Body of pancreas (tissue), 4 donors: ENCODE data around the gene FAM98C. TPM values are rescaled to one million over a fixed set of nuclear protein-coding genes. Genes with fewer than 3 reads are reported as not detected.
"Not testable (repeated sequence)": the region's sequence is repeated elsewhere in the genome, so short reads cannot be mapped to it uniquely, and the experiment has no call there.

Experiments used
- ATAC-seq: fragments of 150-250 bp; one replicate; pipeline ENCODE4 v1.9.1; 2016
- DNase-seq, 4 donors: peaks; one replicate each; pipeline ENCODE4 v3.0.0-alpha.2; 2019
- H3K27ac ChIP-seq, 4 donors: fragments of 200-600 bp; sonication (generic); 1 replicate in 3 of 4; 2 replicates in 1 of 4; pipeline versions ENCODE4 v1.5.1 to v1.6.1; 2016 to 2019; ENCODE audit warnings: mild to moderate bottlenecking in 1 of 4, mixed read lengths in 1 of 4, moderate library complexity in 1 of 4
- H3K27me3 ChIP-seq, 2 donors: fragments of 200-600 bp; sonication (generic); one replicate each; pipeline ENCODE4 v1.6.0; 2016; ENCODE audit warnings: mild to moderate bottlenecking in 1 of 2
- H3K36me3 ChIP-seq, 2 donors: fragments of 200-600 bp; sonication (generic); replicated peaks in 1 of 2; 2 replicates each; pipeline ENCODE4 v1.5.1; 2016; ENCODE audit warnings: low read depth in 2 of 2; ENCODE audit not compliant: insufficient read depth in 1 of 2
- H3K4me1 ChIP-seq: fragments of 200-600 bp; sonication (generic); one replicate; pipeline ENCODE4 v1.6.0; 2016
- H3K4me3 ChIP-seq, 2 donors: fragments of 200-600 bp; sonication (generic); 1 replicate in 1 of 2; 2 replicates in 1 of 2; pipeline ENCODE4 v1.5.1; 2016 to 2019
- H3K9me3 ChIP-seq, 3 donors: fragments of 200-600 bp; sonication (generic); 1 replicate in 2 of 3; 2 replicates in 1 of 3; pipeline ENCODE4 v1.5.1; 2016
- POLR2A ChIP-seq, 3 donors: fragments of 450-650 bp; IDR thresholded peaks; one replicate each; pipeline ENCODE4 v1.6.1; 2016; ENCODE audit warnings: antibody characterized with exemption in 3 of 3, mild to moderate bottlenecking in 2 of 3
- WGBS, 2 donors: methylation state at CpG; one replicate each; pipeline ENCODE4 v1.1.5; 2017; 5-methylcytosine and 5-hydroxymethylcytosine counted together
- intact Hi-C: fragments of 100-400 bp; cut with DNase I; formaldehyde crosslinking; loops from one replicate; pipeline ENCODE4 v1.15.1; 2023
- total RNA-seq, 2 donors: library from RNA; depleted of rRNA; stranded (reverse); fragments of >200 nt; gene quantifications; one replicate each; pipeline ENCODE4 v1.1.0, GENCODE V29; 2016
- TF ChIP-seq, protein P1 (sequence below), 7 experiments: fragments of 450-650 bp in 4 of 7; fragments of 200-600 bp in 3 of 7; sonication (generic) in 3 of 7; IDR thresholded peaks; one replicate each; pipeline ENCODE4 v1.5.1; 2016 to 2019; ENCODE audit warnings: antibody characterized with exemption in 7 of 7

The FAM98C gene
- total RNA-seq, 2 donors from 2014 or later, result 24.9 to 51.4 TPM

DNA sequence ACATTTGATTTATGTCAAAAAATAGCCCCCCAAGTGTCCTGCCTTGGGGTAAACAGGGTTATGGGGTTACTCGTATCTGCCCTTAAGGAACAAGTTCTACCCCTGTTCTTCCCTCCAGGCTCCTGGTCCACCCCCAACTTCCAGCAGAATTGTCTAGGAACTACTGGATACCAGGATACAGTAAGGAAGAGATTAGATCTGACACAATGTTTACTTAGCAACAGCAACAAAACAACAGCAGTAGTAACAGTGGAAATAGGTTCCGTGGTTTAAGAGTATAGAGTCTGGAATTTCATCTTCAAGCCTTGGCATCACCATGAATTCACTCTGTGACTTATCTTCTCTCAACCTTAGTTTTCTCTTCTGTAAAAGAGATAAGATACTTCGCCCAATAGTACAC, 1.7 kb upstream of the FAM98C start:
- Histone ChIP-seq H3K27me3 (peaks cover 0 to 5% of the 10 kb centered on the region in 2 donors), H3K36me3 (no peaks in the 10 kb centered on the region), H3K4me1 (peaks cover 10% of the 10 kb centered on the region), H3K4me3 (no peak overlapping the region), H3K27ac (no peak overlapping the region), H3K9me3 (no peaks in the 10 kb centered on the region)
- no peak for DNase-seq
- WGBS, 2 donors, result 45 to 49% methylated on average over 3 of the region's 3 CpGs
- intact Hi-C loops, result loop anchor here (10.0 kb wide), 1 partner anchor 524 kb away; no protein-coding TSS in a partner anchor
- no peak for TF ChIP-seq POLR2A (IDR thresholded peaks at IDR 0.05)
- TF ChIP-seq, protein P1, sequence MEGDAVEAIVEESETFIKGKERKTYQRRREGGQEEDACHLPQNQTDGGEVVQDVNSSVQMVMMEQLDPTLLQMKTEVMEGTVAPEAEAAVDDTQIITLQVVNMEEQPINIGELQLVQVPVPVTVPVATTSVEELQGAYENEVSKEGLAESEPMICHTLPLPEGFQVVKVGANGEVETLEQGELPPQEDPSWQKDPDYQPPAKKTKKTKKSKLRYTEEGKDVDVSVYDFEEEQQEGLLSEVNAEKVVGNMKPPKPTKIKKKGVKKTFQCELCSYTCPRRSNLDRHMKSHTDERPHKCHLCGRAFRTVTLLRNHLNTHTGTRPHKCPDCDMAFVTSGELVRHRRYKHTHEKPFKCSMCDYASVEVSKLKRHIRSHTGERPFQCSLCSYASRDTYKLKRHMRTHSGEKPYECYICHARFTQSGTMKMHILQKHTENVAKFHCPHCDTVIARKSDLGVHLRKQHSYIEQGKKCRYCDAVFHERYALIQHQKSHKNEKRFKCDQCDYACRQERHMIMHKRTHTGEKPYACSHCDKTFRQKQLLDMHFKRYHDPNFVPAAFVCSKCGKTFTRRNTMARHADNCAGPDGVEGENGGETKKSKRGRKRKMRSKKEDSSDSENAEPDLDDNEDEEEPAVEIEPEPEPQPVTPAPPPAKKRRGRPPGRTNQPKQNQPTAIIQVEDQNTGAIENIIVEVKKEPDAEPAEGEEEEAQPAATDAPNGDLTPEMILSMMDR (IDR thresholded peaks at IDR 0.05), result no peak
- ATAC-seq, result no peak

DNA sequence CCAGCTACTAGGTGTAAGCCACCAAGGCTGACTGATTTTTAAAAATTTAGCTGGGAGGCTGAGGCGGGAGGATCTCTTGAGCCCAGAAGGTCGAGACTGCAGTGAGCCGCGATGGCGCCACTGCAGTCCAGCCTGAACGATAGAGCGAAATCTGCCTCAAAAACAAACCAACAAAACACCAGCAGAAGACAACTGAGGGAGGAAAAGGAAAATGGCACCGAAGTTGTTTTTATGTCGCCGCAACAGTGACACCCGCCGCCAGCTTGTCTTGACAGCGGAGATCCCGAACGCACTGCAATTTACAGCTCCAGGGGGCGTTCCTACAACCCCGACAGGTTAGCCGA, 298 bp upstream of the FAM98C start:
- H3K4me3 ChIP-seq, result no peak overlapping the region
- 2 to 10% methylated on average over 15 to 18 of the region's 18 CpGs for WGBS, 2 donors
- ATAC-seq, result no peak
- TF ChIP-seq, protein P1 (IDR thresholded peaks at IDR 0.05), result no peak
- TF ChIP-seq POLR2A (IDR thresholded peaks at IDR 0.05), result peak in 1 of 3 donors; percentile 36
- peak overlapping the region in 3 of 4 donors; percentile 16 to 88 (median 53) for H3K27ac ChIP-seq
- no peak for DNase-seq
- H3K27me3 ChIP-seq, result peaks cover 0 to 5% of the 10 kb centered on the region in 2 donors
- H3K9me3 ChIP-seq, result no peaks in the 10 kb centered on the region
- peaks cover 10% of the 10 kb centered on the region for H3K4me1 ChIP-seq
- intact Hi-C loops, result loop anchor here (10.0 kb wide), 1 partner anchor 522 kb away; no protein-coding TSS in a partner anchor
- H3K36me3 ChIP-seq, result no peaks in the 10 kb centered on the region

DNA sequence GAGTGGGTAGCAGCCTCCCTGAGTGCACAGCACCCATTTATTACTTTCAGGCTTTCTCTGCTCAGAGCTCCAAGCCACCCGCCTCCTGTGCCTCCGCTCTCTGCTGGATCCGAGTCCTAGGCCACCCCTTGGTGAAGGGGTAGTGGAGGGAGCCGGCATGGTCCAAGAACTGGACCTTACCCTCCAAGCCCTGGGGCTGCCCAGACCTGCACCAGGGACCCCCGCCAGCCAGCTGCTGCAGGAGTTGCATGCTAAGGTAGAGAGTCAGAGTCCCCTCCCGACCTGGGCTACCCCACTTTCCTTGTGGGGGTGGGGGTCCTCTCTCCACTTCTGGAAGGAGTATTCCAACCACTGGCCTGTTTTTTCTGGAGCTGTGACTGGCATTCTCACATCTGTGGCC, 2.0 kb downstream of the FAM98C start:
- no peak for DNase-seq
- no peaks in the 10 kb centered on the region for H3K27me3 ChIP-seq

DNA sequence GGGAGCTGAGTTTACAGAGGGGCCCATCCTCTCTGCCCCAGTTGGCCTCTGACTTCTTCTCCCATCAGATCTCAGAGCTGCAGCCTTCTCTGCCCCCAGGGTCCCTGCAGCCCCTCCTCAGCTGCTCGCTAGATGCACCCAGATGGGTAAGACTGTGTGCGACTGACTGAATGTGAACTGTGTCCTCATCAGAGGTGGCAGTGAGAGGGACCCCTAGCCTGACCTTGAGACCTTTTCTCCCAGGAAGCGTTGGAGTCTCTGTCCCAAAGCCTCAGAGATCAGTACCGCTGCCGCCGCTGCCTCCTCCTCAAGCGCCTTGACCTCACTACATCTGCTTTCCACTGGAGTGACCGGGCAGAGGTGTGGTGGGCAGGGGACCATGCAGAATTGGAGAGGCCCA, 2.4 kb downstream of the FAM98C start:
- Histone ChIP-seq H3K4me3 (no peak overlapping the region), H3K27ac (no peak overlapping the region), H3K27me3 (no peaks in the 10 kb centered on the region), H3K36me3 (no peaks in the 10 kb centered on the region), H3K9me3 (no peaks in the 10 kb centered on the region), H3K4me1 (peaks cover 10% of the 10 kb centered on the region)
- intact Hi-C loops, result loop anchor here (10.0 kb wide), 1 partner anchor 520 kb away; no protein-coding TSS in a partner anchor
- no peak for ATAC-seq
- DNase-seq, result no peak
- no peak for TF ChIP-seq POLR2A (IDR thresholded peaks at IDR 0.05)
- TF ChIP-seq, protein P1 (IDR thresholded peaks at IDR 0.05), result no peak
- 90 to 94% methylated on average over 7 to 8 of the region's 8 CpGs for WGBS, 2 donors

More for the DNA sequence above, 2.0 kb downstream of the FAM98C start:
- Histone ChIP-seq H3K4me3 (no peak overlapping the region), H3K4me1 (peaks cover 10% of the 10 kb centered on the region), H3K9me3 (no peaks in the 10 kb centered on the region), H3K36me3 (no peaks in the 10 kb centered on the region), H3K27ac (no peak overlapping the region)
- no peak for ATAC-seq
- WGBS, 2 donors, result 95 to 97% methylated on average over 4 to 6 of the region's 6 CpGs
- intact Hi-C loops, result loop anchor here (10.0 kb wide), 1 partner anchor 520 kb away; no protein-coding TSS in a partner anchor
- no peak for TF ChIP-seq POLR2A (IDR thresholded peaks at IDR 0.05)
- TF ChIP-seq, protein P1 (IDR thresholded peaks at IDR 0.05), result no peak

DNA sequence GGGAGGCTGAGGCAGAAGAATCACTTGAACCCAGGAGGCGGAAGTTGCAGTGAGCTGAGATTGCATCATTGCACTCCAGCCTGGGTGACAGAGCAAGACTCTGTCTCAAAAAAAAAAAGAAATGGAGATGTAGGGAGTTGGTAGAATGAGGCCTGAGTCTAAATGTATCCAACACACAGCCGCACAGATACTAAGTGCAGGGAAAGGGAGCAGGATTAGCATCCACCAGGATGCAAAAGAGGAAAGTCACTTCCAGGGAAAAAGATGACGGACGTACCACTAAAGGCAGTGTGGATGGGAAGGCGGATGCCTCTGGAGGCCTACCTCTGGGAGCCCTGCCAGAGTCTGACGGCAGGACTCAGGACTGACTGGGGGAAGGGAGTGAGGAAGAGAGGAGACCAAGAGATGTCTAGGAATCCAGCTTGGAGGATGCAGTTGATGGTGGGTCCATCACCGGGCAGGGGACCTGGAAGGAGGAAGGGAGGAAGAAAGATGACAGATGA, 6.8 kb downstream of the FAM98C start:
- TF ChIP-seq POLR2A (IDR thresholded peaks at IDR 0.05), result no peak
- TF ChIP-seq, protein P1 (IDR thresholded peaks at IDR 0.05), result no peak
- Histone ChIP-seq H3K4me1 (peaks cover 1% of the 10 kb centered on the region), H3K27ac (no peak overlapping the region), H3K4me3 (no peak overlapping the region), H3K36me3 (no peaks in the 10 kb centered on the region), H3K27me3 (no peaks in the 10 kb centered on the region), H3K9me3 (no peaks in the 10 kb centered on the region)
- intact Hi-C loops, result loop anchor here (10.0 kb wide), 1 partner anchor 515 kb away; no protein-coding TSS in a partner anchor
- DNase-seq, result no peak
- ATAC-seq, result no peak
- whole genome bisulfite sequencing, 2 donors, result 43 to 50% methylated on average over 7 of the region's 7 CpGs

DNA sequence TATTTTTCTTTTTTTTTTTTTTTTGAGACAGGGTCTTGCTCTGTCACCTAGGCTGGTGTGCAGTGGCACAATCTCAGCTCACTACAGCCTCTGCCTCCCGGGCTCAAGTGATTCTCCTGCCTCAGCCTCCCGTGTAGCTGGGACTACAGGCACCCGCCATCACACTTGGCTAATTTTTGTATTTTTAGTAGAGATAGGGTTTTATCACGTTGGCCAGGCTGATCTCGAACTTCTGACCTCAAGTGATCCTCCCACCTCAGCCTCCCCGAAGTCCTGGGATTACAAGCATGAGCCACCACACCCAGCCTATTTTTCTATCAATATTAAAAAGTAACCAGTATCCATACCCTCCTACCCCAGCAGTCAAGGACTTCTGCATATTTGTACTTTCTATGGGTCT, 7.5 kb downstream of the FAM98C start:
- H3K9me3 ChIP-seq, DNase-seq, intact Hi-C loops, H3K27ac ChIP-seq, H3K27me3 ChIP-seq, H3K4me1 ChIP-seq, ATAC-seq, H3K4me3 ChIP-seq, H3K36me3 ChIP-seq: not testable (repeated sequence)
- WGBS, 2 donors, result 63 to 69% methylated on average over 5 to 6 of the region's 6 CpGs
